Activated CD8-positive, alpha-beta T cell treated with anti-CD3 and anti-CD28 coated beads for 36 hours (primary cell): ENCODE results near the gene IGFL1. TPM values are rescaled to one million over a fixed set of nuclear protein-coding genes. Genes with fewer than 3 reads are reported as not detected.
A peak's percentile ranks its signal among the peaks of the same experiment; 100 is the strongest.
"Not testable (repeated sequence)": the region's sequence is repeated elsewhere in the genome, so short reads cannot be mapped to it uniquely, and the experiment has no call there.

Source experiments
- ATAC-seq: fragments of 200-7000 bp; cut with Tn5 transposase; one replicate; pipeline ENCODE4 v1.10.0; 2021; ENCODE audit warnings: mild to moderate bottlenecking, moderate library complexity
- CTCF ChIA-PET: fragments of 350-600 bp; sonication (Branson Sonifier 250); formaldehyde crosslinking; loops from one replicate; lab custom pipeline; 2021; ENCODE audit warnings: antibody characterized with exemption; lab: Charles Lee
- POLR2A ChIA-PET: fragments of 350-600 bp; sonication (Branson Sonifier 250); formaldehyde crosslinking; loops from one replicate; lab custom pipeline; 2021; ENCODE audit warnings: antibody characterized with exemption; lab: Charles Lee
- DNase-seq: peaks from one replicate; pipeline ENCODE4 v3.0.0-alpha.2; 2020
- H3K27ac Mint-ChIP-seq: one replicate; pipeline ENCODE4 v1.8.0; 2021; ENCODE audit warnings: mild to moderate bottlenecking, mixed read lengths
- H3K27me3 Mint-ChIP-seq: one replicate; pipeline ENCODE4 v1.8.0; 2021; ENCODE audit warnings: mixed read lengths
- H3K36me3 Mint-ChIP-seq: one replicate; pipeline ENCODE4 v1.8.0; 2021; ENCODE audit warnings: low read depth, mixed read lengths
- H3K4me1 Mint-ChIP-seq: one replicate; pipeline ENCODE4 v1.8.0; 2021; ENCODE audit warnings: low read depth, mixed read lengths
- H3K4me3 Mint-ChIP-seq: one replicate; pipeline ENCODE4 v1.8.0; 2021; ENCODE audit warnings: mild to moderate bottlenecking, moderate library complexity, mixed read lengths
- H3K9me3 Mint-ChIP-seq: one replicate; pipeline ENCODE4 v1.8.0; 2021; ENCODE audit warnings: mixed read lengths
- CTCF ChIP-seq: fragments of 200-600 bp; IDR thresholded peaks from one replicate; pipeline ENCODE4 v1.8.0; 2022; ENCODE audit warnings: antibody characterized with exemption, mild to moderate bottlenecking
- intact Hi-C: fragments of 100-400 bp; cut with micrococcal nuclease; formaldehyde crosslinking; loops from one replicate; pipeline ENCODE4 v1.10.0; 2022
- total RNA-seq, 2 experiments: library from RNA; stranded (reverse); gene quantifications; one replicate each; pipeline ENCODE4 v1.2.3, GENCODE V29; 2021

The IGFL1 gene
- total RNA-seq, 2 experiments from 2014 or later, result not detected

- ATAC-seq, result no peak
- TF ChIP-seq CTCF, result no peak
- H3K27ac Mint-ChIP-seq, result no peak overlapping the region
- no peaks in the 10 kb centered on the region for H3K9me3 Mint-ChIP-seq
- H3K4me3 Mint-ChIP-seq, result no peak overlapping the region
- peaks cover 6% of the 10 kb centered on the region for H3K4me1 Mint-ChIP-seq
- no peak for DNase-seq
- intact Hi-C loops, result no loop called here
- ChIA-PET CTCF (interaction anchor here (1.6 kb wide), 1 partner anchor 18 kb away, joined by 3 read pairs; no protein-coding TSS in a partner anchor), POLR2A (no interaction called here)
- no peaks in the 10 kb centered on the region for H3K36me3 Mint-ChIP-seq
- peaks cover 45% of the 10 kb centered on the region for H3K27me3 Mint-ChIP-seq
Measured at GRCh38 chr19:46221981-46222610, 7.4 kb upstream of the IGFL1 start.

DNA sequence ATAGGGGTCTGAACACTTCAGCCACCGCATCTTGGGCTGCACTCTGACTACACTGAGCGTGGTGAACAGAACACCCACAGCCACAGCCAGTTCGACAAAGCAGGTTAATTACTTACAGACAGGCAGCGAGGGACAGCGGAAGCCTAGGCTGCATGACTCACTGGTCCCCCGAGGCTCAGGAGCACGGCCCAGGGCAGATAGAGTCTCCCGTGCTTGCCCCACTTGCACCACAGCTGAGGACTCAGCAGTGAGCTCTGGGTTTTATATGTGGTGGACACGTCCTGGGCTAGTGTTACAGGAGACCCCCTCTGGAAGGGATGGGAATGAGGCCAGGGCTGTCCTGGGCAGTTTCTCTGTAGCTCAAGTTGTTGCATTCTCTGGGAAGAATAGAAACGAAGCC lies 5.8 kb upstream of the IGFL1 start:
- ATAC-seq, H3K27ac Mint-ChIP-seq, H3K9me3 Mint-ChIP-seq, H3K4me1 Mint-ChIP-seq, DNase-seq, intact Hi-C loops, H3K36me3 Mint-ChIP-seq, H3K4me3 Mint-ChIP-seq: not testable (repeated sequence)
- ChIA-PET POLR2A (interaction anchor here (0.7 kb wide), 1 partner anchor 370 kb away, joined by 4 read pairs; no protein-coding TSS in a partner anchor), CTCF (interaction anchor here (0.7 kb wide), 1 partner anchor 165 kb away, joined by 6 read pairs; no protein-coding TSS in a partner anchor)
- H3K27me3 Mint-ChIP-seq, result peaks cover 40% of the 10 kb centered on the region

DNA sequence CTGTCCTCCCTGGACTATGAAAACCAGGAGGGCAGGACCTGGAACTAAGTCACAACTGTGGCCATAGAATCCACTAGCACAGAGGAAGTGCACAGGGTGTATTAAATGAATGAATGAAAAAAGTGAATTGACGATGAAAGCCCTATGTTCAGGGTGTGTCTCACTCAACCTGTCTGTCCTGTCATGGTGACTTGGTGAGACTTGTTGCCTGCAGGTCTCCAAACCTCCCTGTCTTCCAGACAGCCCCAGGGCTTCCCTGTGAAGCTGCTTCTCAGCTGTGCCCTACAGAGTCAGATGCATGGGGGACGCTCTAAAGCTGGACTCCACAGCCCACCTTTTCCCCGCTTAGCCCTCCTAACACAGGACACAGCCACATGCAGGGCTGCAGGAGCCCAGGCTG lies 4.8 kb upstream of the IGFL1 start:
- POLR2A ChIA-PET, result no interaction called here
- no peak for TF ChIP-seq CTCF
- H3K27ac Mint-ChIP-seq, result no peak overlapping the region
- H3K36me3 Mint-ChIP-seq, result no peaks in the 10 kb centered on the region
- peaks cover 34% of the 10 kb centered on the region for H3K27me3 Mint-ChIP-seq
- H3K9me3 Mint-ChIP-seq, result no peaks in the 10 kb centered on the region
- CTCF ChIA-PET, result no interaction called here
- peaks cover 6% of the 10 kb centered on the region for H3K4me1 Mint-ChIP-seq
- ATAC-seq, result no peak
- no peak overlapping the region for H3K4me3 Mint-ChIP-seq
- intact Hi-C loops, result no loop called here
- DNase-seq, result no peak

GRCh38 chr19:46225558-46226004 lies 4.0 kb upstream of the IGFL1 start:
- Mint-ChIP-seq H3K9me3 (no peaks in the 10 kb centered on the region), H3K4me1 (peaks cover 6% of the 10 kb centered on the region), H3K4me3 (no peak overlapping the region), H3K36me3 (no peaks in the 10 kb centered on the region), H3K27me3 (peaks cover 32% of the 10 kb centered on the region), H3K27ac (no peak overlapping the region)
- POLR2A ChIA-PET, result no interaction called here
- CTCF ChIA-PET, result no interaction called here
- intact Hi-C loops, result no loop called here
- ATAC-seq (peak; percentile 30), DNase-seq (peak; percentile 44)
- TF ChIP-seq CTCF, result no peak

DNA sequence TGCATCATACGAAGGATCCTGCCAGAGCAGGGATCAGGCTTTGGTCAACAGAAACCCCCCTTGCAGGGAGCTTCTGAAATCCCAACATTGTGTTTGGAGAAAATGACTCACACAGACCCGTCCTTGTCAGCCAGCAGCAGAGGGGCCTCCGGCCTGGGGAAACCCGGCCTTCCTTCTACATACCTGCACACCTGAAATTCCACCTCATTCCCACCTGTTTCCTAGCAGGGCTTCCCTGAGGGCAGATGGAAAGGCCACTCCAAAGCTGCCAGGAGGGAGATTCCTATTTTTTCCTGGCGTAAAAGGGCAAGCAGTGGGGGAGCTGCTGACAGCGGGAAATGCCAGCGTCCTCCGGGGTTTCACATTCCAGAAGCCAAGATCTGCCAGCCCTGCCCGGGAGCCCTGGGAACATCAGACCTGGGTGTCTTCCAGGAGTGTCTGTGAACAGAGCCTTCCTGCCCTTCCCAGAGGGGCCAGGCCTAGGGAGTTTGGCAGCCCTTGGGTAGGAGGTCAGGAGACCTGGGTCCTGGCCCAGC lies 3.0 kb upstream of the IGFL1 start:
- no peaks in the 10 kb centered on the region for H3K9me3 Mint-ChIP-seq
- peaks cover 6% of the 10 kb centered on the region for H3K4me1 Mint-ChIP-seq
- POLR2A ChIA-PET, result no interaction called here
- intact Hi-C loops, result no loop called here
- H3K36me3 Mint-ChIP-seq, result no peaks in the 10 kb centered on the region
- ATAC-seq, result no peak
- no peak overlapping the region for H3K27ac Mint-ChIP-seq
- CTCF ChIA-PET, result no interaction called here
- H3K27me3 Mint-ChIP-seq, result peaks cover 31% of the 10 kb centered on the region
- no peak overlapping the region for H3K4me3 Mint-ChIP-seq
- no peak for DNase-seq
- no peak for TF ChIP-seq CTCF
